ENCODE data around the gene LGR5.
"Not testable (repeated sequence)": the region's sequence is repeated elsewhere in the genome, so short reads cannot be mapped to it uniquely, and the experiment has no call there.

The LGR5 gene

DNA sequence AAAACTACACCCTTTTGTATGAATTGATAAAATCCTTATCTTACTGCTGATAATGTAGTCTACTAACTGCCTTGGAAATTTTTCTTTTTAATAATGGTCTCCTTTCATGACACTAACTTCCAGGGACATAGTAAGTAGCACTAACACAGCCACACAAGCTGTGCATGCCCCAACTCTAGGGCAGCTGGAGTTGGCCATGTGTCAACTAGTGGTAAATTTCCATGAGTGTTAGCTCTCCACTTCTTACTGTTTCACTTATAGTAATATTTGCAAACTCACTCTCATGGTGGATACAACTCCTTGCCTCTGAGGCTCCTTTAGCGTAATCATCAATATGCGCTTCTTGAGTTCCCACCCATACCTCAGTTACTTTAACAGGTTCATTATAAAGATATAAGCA lies 38.0 kb downstream of the LGR5 start:
- DNase-seq, result no peak

DNA sequence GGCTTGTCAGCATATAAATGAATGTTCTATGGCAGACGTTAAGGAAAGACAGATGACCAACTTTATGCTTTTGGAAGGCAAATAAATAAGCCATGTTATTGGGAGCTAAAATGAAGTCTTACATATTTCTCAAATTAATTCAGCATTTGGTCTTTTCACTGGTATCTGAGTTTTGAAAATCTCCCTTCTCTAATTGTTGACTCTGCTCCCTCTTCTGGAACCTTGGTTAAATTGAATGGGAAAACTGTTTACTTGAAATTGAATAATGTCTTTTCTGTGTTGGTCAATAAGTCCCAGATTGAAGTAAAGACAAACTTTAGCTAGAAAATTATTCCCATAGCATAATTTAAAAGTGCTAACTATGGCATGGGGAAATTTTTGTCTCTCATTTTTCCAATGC lies 38.7 kb downstream of the LGR5 start:
- no peak for DNase-seq

GRCh38 chr12:71484272-71484905 lies 44.8 kb downstream of the LGR5 start:
- no peak for DNase-seq

DNA sequence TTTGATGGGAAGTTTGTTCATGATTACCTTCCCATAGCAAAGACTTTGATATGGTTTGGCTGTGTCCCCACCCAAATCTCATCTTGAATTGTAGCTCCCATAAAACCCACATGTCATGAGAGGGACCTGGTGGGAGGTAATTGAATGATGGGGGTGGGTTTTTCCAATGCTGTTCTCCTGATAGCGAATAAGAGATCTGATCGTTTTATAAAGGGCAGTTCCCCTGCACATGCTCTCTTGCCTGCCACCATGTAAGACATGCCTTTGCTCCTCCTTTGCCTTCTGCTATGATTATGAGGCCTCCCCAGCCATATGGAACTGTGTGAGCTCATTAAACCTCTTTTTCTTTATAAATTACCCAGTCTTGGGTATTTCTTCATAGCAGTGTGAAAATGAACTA lies 51.2 kb downstream of the LGR5 start:
- DNase-seq, result not testable (repeated sequence)

GRCh38 chr12:71492604-71493003 lies 53.0 kb downstream of the LGR5 start:
- no peak for DNase-seq

DNA sequence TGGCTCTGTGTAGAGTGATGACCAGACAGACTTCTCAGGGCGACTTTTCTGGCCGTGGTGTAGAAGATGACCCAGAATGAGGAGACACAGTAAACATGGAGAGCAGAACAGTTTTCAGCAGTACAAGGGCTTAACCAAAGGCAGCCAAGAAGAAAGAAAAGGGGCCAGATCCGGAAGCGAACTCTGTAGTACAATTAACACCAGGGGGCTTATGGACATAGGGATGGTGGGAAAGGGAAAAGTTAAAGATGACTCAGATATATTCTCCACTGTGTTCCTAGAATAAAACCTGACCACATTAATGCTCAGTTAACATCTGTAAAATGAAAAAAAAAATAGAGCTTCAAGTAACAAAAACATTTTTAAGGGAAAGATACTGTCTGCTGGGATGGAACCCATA lies 60.2 kb downstream of the LGR5 start:
- no peak for DNase-seq

DNA sequence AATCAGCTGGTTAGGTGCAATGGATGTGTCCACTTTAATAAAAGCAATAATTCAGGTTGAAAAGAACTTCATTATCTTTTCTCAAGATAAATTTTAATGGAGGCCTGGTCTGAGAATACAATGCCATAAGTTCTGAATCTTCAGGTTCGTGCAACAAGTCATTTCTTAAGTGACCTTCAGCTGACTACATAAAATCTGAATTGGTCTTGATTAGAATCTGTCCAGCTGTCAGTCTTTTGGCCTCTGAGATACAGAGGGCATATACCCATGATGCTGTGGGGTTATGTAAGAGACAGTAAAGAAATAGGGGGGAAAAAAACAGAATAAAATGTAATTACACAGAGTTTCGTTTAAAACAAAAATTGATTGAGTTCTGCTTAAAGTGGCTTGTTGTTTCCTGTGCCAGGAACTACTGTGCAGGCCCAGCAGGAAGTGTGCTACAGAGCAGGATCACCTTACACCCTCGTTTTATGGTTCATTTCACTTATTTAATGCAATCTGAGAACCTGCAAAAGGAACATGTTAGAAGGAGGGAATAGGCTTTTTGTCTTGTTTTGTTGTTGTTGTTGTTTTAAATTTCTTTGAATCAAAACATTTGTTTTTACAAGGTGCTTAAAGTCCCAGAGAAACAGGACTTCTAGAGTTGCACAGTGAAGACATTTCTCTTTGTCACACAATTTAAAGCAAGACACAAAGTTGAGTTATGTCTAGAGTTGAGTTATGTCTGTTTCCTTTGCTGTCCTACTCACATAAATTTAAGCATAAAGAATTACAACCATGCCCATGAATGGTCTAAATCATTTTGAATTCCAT lies 64.2 kb downstream of the LGR5 start:
- DNase-seq, result peak; percentile 37

DNA sequence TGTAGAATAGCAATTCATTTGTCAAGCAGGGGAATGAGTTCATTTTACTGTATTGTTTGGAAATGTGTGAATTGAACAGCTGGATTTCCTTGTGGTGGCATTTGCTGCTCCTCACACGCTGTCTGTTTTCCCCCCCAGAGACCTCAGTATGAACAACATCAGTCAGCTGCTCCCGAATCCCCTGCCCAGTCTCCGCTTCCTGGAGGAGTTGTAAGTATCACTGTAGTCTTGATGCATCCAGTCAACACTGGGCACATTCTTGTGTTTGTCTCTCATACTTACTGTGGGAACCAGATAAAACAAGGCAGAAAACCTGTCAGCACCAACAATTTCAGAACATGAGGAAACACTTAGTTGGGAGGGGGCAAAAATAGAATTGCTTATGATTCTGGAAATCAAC lies 64.9 kb downstream of the LGR5 start:
- DNase-seq, result peak; percentile 2

DNA sequence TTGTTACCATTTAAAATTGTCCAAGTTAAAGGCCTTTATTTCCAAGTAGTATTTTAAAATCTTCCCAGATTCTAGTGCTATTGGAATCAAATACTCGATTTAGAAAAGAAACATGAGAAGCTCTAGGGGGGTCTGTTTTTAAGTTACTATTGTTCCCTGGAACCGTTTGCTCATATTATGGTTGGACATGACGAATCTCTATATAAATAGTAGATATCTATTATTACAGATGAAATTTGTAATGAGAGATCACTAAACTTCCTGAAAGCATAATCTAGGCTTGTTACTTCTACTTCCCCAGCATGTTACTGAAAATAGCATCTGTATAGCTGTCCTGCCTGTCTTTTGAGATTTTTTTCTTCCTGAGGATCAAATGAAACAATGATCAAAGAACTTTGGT lies 70.1 kb downstream of the LGR5 start:
- DNase-seq, result no peak

GRCh38 chr12:71517145-71517846 lies 77.7 kb downstream of the LGR5 start:
- DNase-seq, result no peak

- DNase-seq, result no peak
Observed at GRCh38 chr12:71521125-71521524, 81.5 kb downstream of the LGR5 start.

GRCh38 chr12:71524626-71525025 lies 85.0 kb downstream of the LGR5 start:
- DNase-seq, result no peak

DNA sequence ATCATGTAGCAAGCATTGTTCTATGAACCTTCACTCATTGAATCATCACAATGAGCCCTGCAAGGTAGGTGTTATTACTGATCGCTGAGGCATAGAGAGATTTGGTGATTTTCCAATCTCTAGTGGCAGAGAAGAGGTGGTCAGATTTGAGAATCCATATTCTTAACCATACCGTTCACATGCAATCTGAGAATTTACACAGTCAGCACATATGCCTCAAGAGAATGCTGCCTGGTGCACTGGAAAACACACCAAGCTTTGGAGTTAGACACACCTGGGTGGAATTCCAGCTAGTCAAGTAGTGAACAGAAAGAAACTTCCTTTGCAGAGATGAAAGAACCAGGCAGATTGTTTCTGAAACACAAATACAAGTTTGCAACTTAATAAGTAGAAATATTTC lies 94.1 kb downstream of the LGR5 start:
- no peak for DNase-seq

DNA sequence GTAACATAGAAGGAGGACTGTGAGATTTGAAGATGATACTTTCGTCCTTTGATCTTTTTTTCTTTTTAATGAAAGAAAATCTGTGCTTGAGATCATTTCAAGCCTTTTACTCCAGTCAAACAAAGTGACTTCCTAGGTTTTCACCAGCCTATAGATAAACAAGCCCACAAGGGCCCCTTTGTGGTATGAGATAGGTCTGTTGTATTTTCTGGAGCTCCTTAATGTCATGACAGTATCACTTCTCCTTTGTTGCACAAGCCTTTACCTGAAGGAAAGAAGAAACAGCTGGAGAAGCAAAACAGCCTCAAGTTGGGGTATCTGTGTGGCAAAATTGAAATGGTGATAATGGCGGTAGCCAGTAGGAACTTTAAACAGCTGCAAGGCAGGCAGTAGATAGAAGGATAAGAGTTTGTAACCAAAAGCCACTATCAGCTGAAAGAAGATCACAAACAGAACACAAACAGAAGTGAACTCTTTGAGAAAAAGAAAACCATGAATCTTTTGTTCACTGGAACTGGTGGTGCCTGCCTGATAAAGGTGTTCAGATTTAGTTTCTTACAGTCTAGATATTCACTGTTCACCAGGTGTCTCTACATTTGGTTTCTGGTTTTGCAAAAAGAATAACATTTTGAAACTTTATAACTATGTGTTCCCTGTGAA lies 96.8 kb downstream of the LGR5 start:
- no peak for DNase-seq

DNA sequence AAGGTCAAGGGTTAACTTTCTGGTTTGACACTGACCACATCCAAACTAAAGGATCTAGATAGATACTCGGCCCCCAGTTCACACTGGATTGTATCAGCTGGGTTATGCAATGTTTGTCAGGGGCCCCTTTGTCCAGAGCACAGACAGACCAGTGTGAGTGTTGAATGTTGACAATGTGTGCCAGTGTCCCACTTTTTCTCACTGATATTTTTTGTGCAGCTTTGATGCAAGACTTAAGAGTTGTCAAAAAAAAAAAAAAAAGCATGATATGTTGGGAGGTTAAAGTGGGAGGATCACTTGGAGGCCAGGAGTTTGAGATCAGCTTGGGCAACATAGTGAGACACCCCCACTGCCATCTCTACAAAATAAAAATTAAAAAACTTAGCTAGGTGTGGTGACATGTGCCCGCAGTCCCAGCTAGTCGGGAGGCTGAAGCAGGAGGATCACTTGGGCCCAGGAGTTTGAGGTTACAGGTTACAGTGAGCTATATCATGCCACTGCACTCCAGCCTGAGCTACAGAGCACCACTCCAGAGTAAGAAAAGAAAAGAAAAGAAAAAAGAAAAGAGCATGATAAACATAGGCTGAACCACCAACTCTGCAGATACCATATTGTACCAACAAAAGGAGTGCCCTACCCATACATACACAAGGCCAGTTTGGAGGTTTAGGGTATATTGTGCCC lies 97.5 kb downstream of the LGR5 start:
- no peak for DNase-seq

- no peak for DNase-seq
Observed at GRCh38 chr12:71538807-71539206, 99.2 kb downstream of the LGR5 start.

DNA sequence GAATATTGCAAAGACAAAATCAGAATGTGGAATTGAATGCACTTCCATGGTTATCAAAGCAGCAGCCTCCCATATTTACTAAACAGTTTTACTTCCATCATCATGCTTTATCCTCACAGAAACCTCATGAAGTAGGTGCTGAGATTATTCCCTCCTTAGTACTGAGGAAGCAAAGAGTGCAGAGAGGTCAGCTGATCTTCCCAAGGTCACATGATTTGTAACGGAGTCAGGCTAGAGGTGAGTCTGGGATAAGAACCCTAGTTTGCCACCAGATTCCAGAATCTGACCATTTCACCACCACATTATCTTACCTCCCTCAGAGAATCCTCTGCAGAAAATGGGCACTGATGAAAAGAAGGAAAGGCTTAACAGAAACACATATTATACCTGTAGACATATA lies 102.0 kb downstream of the LGR5 start:
- DNase-seq, result no peak

GRCh38 chr12:71546322-71546861 lies 106.8 kb downstream of the LGR5 start:
- DNase-seq, result no peak

DNA sequence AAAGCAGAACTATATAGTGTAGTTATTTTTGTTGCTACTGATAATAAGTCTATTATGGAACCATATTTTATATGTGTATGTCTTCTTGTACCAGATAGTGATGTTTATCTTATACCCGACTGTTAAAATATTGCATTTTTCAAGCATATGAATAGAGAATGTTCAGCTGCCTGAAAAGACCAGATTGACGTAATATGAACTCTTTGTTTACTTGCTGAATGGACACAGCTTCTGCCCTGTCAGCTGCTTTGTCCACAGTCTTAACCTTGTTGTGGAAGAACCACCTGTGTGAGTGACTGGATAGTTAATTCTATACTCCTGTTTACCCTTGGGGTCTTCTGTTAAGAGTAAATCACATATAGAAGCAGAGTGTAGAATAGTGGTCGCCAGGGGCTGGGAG lies 109.3 kb downstream of the LGR5 start:
- no peak for DNase-seq

GRCh38 chr12:71551529-71551928 lies 111.9 kb downstream of the LGR5 start:
- peak; percentile 21 for DNase-seq

DNA sequence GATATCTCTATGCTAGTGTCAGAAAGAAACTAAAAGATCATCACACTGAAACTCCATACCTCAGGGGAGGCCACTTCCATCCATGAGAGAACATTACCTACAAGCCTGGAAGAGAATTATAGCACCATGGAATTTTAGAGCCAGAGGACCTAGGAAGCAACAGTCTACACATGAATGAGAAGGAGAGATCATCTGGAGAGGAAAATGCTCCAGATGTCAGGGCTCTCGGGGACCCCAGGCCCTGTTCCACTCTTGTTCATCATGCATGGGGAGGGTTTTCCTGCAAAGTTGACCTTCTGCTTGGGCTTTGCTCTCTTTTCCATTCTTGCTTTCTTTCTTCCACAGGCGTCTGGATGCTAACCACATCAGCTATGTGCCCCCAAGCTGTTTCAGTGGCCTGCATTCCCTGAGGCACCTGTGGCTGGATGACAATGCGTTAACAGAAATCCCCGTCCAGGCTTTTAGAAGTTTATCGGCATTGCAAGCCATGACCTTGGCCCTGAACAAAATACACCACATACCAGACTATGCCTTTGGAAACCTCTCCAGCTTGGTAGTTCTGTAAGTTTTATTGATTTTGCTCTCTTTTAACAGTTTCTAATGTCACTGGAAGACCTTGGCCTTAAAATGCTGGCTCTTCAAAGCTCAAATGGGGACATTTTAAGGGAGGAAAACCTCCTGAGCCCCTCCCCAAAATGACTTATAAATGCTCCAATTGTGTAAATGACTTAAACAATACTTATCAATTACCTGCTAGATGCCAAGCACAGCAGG lies 113.3 kb downstream of the LGR5 start:
- DNase-seq, result no peak

GRCh38 chr12:71555191-71555590 lies 115.6 kb downstream of the LGR5 start:
- no peak for DNase-seq
